Measurements from ENCODE around the gene RASAL2.

DNA sequence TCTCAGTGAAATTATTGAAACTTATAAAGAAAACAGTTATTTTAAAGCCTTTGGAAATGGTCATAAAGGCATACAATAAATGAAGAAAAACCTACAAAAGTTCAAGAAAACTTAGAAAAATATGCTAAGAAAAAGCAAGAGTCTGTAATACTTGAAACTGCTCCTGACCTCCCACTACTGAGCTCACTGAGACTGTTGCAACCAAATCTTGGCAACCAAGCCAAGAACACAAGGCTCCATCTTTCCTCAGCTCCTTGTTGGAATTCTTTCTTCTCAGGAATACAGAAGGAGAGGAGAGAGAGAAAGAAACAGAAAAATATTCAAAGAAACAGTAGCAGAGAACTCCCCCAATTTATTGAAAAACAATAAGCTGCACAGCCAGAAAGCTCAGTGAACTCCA is 160.5 kb downstream of the RASAL2 start:
- TF ChIP-seq, protein P1, sequence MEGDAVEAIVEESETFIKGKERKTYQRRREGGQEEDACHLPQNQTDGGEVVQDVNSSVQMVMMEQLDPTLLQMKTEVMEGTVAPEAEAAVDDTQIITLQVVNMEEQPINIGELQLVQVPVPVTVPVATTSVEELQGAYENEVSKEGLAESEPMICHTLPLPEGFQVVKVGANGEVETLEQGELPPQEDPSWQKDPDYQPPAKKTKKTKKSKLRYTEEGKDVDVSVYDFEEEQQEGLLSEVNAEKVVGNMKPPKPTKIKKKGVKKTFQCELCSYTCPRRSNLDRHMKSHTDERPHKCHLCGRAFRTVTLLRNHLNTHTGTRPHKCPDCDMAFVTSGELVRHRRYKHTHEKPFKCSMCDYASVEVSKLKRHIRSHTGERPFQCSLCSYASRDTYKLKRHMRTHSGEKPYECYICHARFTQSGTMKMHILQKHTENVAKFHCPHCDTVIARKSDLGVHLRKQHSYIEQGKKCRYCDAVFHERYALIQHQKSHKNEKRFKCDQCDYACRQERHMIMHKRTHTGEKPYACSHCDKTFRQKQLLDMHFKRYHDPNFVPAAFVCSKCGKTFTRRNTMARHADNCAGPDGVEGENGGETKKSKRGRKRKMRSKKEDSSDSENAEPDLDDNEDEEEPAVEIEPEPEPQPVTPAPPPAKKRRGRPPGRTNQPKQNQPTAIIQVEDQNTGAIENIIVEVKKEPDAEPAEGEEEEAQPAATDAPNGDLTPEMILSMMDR (IDR thresholded peaks at IDR 0.05), result no peak
- TF ChIP-seq POLR2A (IDR thresholded peaks at IDR 0.05), result no peak
